Gastrocnemius medialis (tissue), 4 donors: ENCODE results near the gene TPSAB1. TPM values are rescaled to one million over a fixed set of nuclear protein-coding genes. Genes with fewer than 3 reads are reported as not detected.

Experiments used
- ATAC-seq, 2 donors: fragments of 150-250 bp; one replicate each; pipeline ENCODE4 v1.9.1; 2016
- DNase-seq, 2 donors: peaks; one replicate each; pipeline ENCODE4 v3.0.0-alpha.2; 2019
- H3K27ac ChIP-seq, 4 donors: fragments of 200-600 bp; sonication (generic); 1 replicate in 1 of 4; 2 replicates in 3 of 4; pipeline ENCODE4 v1.5.1; 2016 to 2018; ENCODE audit warnings: mild to moderate bottlenecking in 2 of 4, moderate library complexity in 1 of 4
- H3K27me3 ChIP-seq, 3 donors: fragments of 200-600 bp; sonication (generic) in 2 of 3; 1 replicate in 1 of 3; 2 replicates in 2 of 3; pipeline versions ENCODE4 v1.5.1 to v1.6.0; 2016 to 2019; ENCODE audit warnings: mild to moderate bottlenecking in 1 of 3, moderate library complexity in 1 of 3
- H3K36me3 ChIP-seq, 2 donors: fragments of 200-600 bp; sonication (generic) in 1 of 2; one replicate each; pipeline ENCODE4 v1.5.1; 2017 to 2018
- H3K4me1 ChIP-seq, 2 donors: fragments of 200-600 bp; sonication (generic) in 1 of 2; one replicate each; pipeline ENCODE4 v1.5.1; 2016 to 2017; ENCODE audit warnings: mild to moderate bottlenecking in 2 of 2
- H3K4me3 ChIP-seq, 4 donors: fragments of 200-600 bp; sonication (generic) in 3 of 4; 1 replicate in 1 of 4; 2 replicates in 3 of 4; pipeline ENCODE4 v1.5.1; 2016 to 2019; ENCODE audit warnings: mild to moderate bottlenecking in 2 of 4
- H3K9me3 ChIP-seq, 3 donors: fragments of 200-600 bp; sonication (generic) in 2 of 3; 1 replicate in 1 of 3; 2 replicates in 2 of 3; pipeline ENCODE4 v1.5.1; 2016 to 2019
- CTCF ChIP-seq, 5 experiments: fragments of 450-650 bp in 3 of 5; fragments of 200-600 bp in 2 of 5; sonication (generic) in 2 of 5; IDR thresholded peaks in 4 of 5; conservative IDR thresholded peaks in 1 of 5; 1 replicate in 4 of 5; 2 replicates in 1 of 5; pipeline ENCODE4 v1.5.1; 2016 to 2019; ENCODE audit warnings: antibody characterized with exemption in 5 of 5, mild to moderate bottlenecking in 3 of 5, moderate library complexity in 3 of 5
- POLR2A ChIP-seq, 2 donors: fragments of 450-650 bp; IDR thresholded peaks; one replicate each; pipeline ENCODE4 v1.6.1; 2017; ENCODE audit warnings: antibody characterized with exemption in 2 of 2, mild to moderate bottlenecking in 2 of 2, moderate library complexity in 2 of 2
- in situ Hi-C, 4 donors: fragments of 200-750 bp; cut with MboI; loops; one replicate each; pipeline versions ENCODE4 v1.15.0 to v1.8.0; 2017; ENCODE audit warnings: low sequenced_read_pairs in 4 of 4
- intact Hi-C: fragments of 100-400 bp; cut with DNase I; formaldehyde crosslinking; loops from one replicate; pipeline ENCODE4 v1.15.1; 2023; ENCODE audit warnings: low total_unique reads
- total RNA-seq, 4 donors: library from RNA; depleted of rRNA; stranded (reverse); fragments of >200 nt; gene quantifications; one replicate each; pipeline versions ENCODE4 v1.1.0 to v1.2.3, GENCODE V29; 2016

The TPSAB1 gene
- total RNA-seq, 4 donors from 2014 or later: 3.3 to 14.9 (median 7.8) TPM

GRCh38 chr16:1288813-1289476 lies 48.4 kb downstream of the TPSAB1 start:
- TF ChIP-seq POLR2A (IDR thresholded peaks at IDR 0.05) (no peak), CTCF (IDR thresholded peaks at IDR 0.05 in 4 of 5, conservative IDR thresholded peaks at IDR 0.05 in 1 of 5) (no peak)
- ATAC-seq (no peak), DNase-seq (no peak)
- no peaks in the 10 kb centered on the region for H3K9me3 ChIP-seq
- no peaks in the 10 kb centered on the region for H3K4me1 ChIP-seq
- H3K27me3 ChIP-seq: peaks cover 66 to 80% (median 68%) of the 10 kb centered on the region in 3 donors
- no peak overlapping the region for H3K4me3 ChIP-seq
- no peaks in the 10 kb centered on the region for H3K36me3 ChIP-seq
- intact Hi-C loops (no loop called here), in situ Hi-C loops (no loop called here)
- H3K27ac ChIP-seq: no peak overlapping the region

GRCh38 chr16:1289477-1289866 lies 49.0 kb downstream of the TPSAB1 start:
- Histone ChIP-seq H3K27me3 (peaks cover 62 to 75% (median 68%) of the 10 kb centered on the region in 3 donors), H3K9me3 (no peaks in the 10 kb centered on the region), H3K4me1 (no peaks in the 10 kb centered on the region), H3K4me3 (no peak overlapping the region), H3K36me3 (no peaks in the 10 kb centered on the region), H3K27ac (no peak overlapping the region)
- intact Hi-C loops (no loop called here), in situ Hi-C loops (no loop called here)
- TF ChIP-seq CTCF (IDR thresholded peaks at IDR 0.05 in 4 of 5, conservative IDR thresholded peaks at IDR 0.05 in 1 of 5): no peak
- no peak for TF ChIP-seq POLR2A (IDR thresholded peaks at IDR 0.05)
- ATAC-seq (no peak), DNase-seq (no peak)

- no peak for DNase-seq
- Histone ChIP-seq H3K36me3 (no peaks in the 10 kb centered on the region), H3K27me3 (peaks cover 61 to 75% (median 68%) of the 10 kb centered on the region in 3 donors), H3K27ac (no peak overlapping the region), H3K4me3 (no peak overlapping the region), H3K9me3 (no peaks in the 10 kb centered on the region), H3K4me1 (no peaks in the 10 kb centered on the region)
- no peak for ATAC-seq
- intact Hi-C loops (no loop called here), in situ Hi-C loops (no loop called here)
- no peak for TF ChIP-seq CTCF (IDR thresholded peaks at IDR 0.05 in 4 of 5, conservative IDR thresholded peaks at IDR 0.05 in 1 of 5)
- no peak for TF ChIP-seq POLR2A (IDR thresholded peaks at IDR 0.05)
These were observed 49.6 kb downstream of the TPSAB1 start for GRCh38 chr16:1290063-1290501.

GRCh38 chr16:1290860-1291575 lies 50.5 kb downstream of the TPSAB1 start:
- no peak for ATAC-seq
- in situ Hi-C loops (no loop called here), intact Hi-C loops (no loop called here)
- Histone ChIP-seq H3K27me3 (peaks cover 54 to 66% (median 66%) of the 10 kb centered on the region in 3 donors), H3K4me3 (no peak overlapping the region), H3K36me3 (no peaks in the 10 kb centered on the region), H3K4me1 (no peaks in the 10 kb centered on the region), H3K9me3 (no peaks in the 10 kb centered on the region), H3K27ac (no peak overlapping the region)
- no peak for DNase-seq
- TF ChIP-seq CTCF (IDR thresholded peaks at IDR 0.05 in 4 of 5, conservative IDR thresholded peaks at IDR 0.05 in 1 of 5): no peak
- no peak for TF ChIP-seq POLR2A (IDR thresholded peaks at IDR 0.05)
